WTC11 (cell line): ENCODE results near the gene CDC73. TPM values are rescaled to one million over a fixed set of nuclear protein-coding genes. Genes with fewer than 3 reads are reported as not detected.

Source experiments
- ATAC-seq: fragments of 200-7000 bp; cut with Tn5 transposase; 2 replicates; pipeline ENCODE4 v1.10.0; 2021; ENCODE audit warnings: mild to moderate bottlenecking, moderate library complexity
- CTCF ChIA-PET: fragments of 300-600 bp; sonication (Branson Sonifier 250); formaldehyde crosslinking; loops from one replicate; lab custom pipeline; 2021; ENCODE audit warnings: antibody characterized with exemption; lab: Charles Lee
- POLR2A ChIA-PET: fragments of 350-600 bp; sonication (Branson Sonifier 250); formaldehyde crosslinking; loops from one replicate; lab custom pipeline; 2021; ENCODE audit warnings: antibody characterized with exemption; lab: Charles Lee
- DNase-seq: peaks from one replicate; pipeline ENCODE4 v3.0.0; 2021; ENCODE audit warnings: low spot score
- H3K27ac Mint-ChIP-seq: 2 replicates; pipeline ENCODE4 v1.8.0; 2021; ENCODE audit warnings: mixed read lengths
- H3K27me3 Mint-ChIP-seq: 2 replicates; pipeline ENCODE4 v1.8.0; 2021; ENCODE audit warnings: low read depth, mild to moderate bottlenecking, moderate library complexity, mixed read lengths
- H3K36me3 Mint-ChIP-seq: 2 replicates; pipeline ENCODE4 v1.8.0; 2021; ENCODE audit warnings: mixed read lengths
- H3K4me1 Mint-ChIP-seq: 2 replicates; pipeline ENCODE4 v1.8.0; 2022; ENCODE audit warnings: mixed read lengths
- H3K4me3 Mint-ChIP-seq: 2 replicates; pipeline ENCODE4 v1.8.0; 2021; ENCODE audit warnings: mild to moderate bottlenecking, moderate library complexity, mixed read lengths
- H3K9me3 Mint-ChIP-seq: 2 replicates; pipeline ENCODE4 v1.8.0; 2021; ENCODE audit warnings: mixed read lengths
- CREM ChIP-seq: sonication (generic); formaldehyde crosslinking; IDR thresholded peaks from 2 replicates; pipeline ENCODE4 v1.8.1; 2022; ENCODE audit warnings: mild to moderate bottlenecking, missing genetic modification reagents, moderate library complexity
- CTCF ChIP-seq: fragments of 200-600 bp; IDR thresholded peaks from 2 replicates; pipeline ENCODE4 v1.8.0; 2022; ENCODE audit warnings: antibody characterized with exemption
- GTF2I ChIP-seq: fragments of 250-450 bp; sonication (Bioruptor Pico); conservative IDR thresholded peaks from 2 replicates; pipeline ENCODE4 v1.4.0; 2021; ENCODE audit warnings: mild to moderate bottlenecking
- HMGA2 ChIP-seq: fragments of 250-450 bp; sonication (Bioruptor Pico); IDR thresholded peaks from 2 replicates; pipeline ENCODE4 v1.4.0; 2021; ENCODE audit warnings: mild to moderate bottlenecking, moderate library complexity
- IRF1 ChIP-seq: sonication (generic); formaldehyde crosslinking; IDR thresholded peaks from 2 replicates; pipeline ENCODE4 v1.8.0; 2023; ENCODE audit warnings: missing genetic modification reagents
- JAZF1 ChIP-seq: fragments of 250-450 bp; sonication (Bioruptor Pico); IDR thresholded peaks from 2 replicates; pipeline ENCODE4 v1.9.0; 2021; ENCODE audit warnings: moderate library complexity, mild to moderate bottlenecking, inconsistent platforms
- MLX ChIP-seq: sonication (generic); formaldehyde crosslinking; IDR thresholded peaks from 2 replicates; pipeline ENCODE4 v1.8.1; 2023; ENCODE audit warnings: mild to moderate bottlenecking, missing genetic modification reagents, moderate library complexity
- MXD4 ChIP-seq: fragments of 250-450 bp; sonication (Bioruptor Pico); IDR thresholded peaks from 2 replicates; pipeline ENCODE4 v1.8.0; 2021; ENCODE audit warnings: mild to moderate bottlenecking, moderate library complexity, borderline replicate concordance
- PRDM15 ChIP-seq: sonication (generic); formaldehyde crosslinking; IDR thresholded peaks from 2 replicates; pipeline ENCODE4 v1.8.0; 2022; ENCODE audit warnings: missing genetic modification reagents
- SMAD3 ChIP-seq: sonication (generic); formaldehyde crosslinking; IDR thresholded peaks from 2 replicates; pipeline ENCODE4 v1.8.0; 2022; ENCODE audit warnings: missing genetic modification reagents, mild to moderate bottlenecking, borderline replicate concordance
- TCF7 ChIP-seq: sonication (generic); formaldehyde crosslinking; IDR thresholded peaks from 2 replicates; pipeline ENCODE4 v1.8.0; 2022; ENCODE audit warnings: mild to moderate bottlenecking, low read depth, missing genetic modification reagents, moderate library complexity
- ZNF121 ChIP-seq: sonication (generic); formaldehyde crosslinking; IDR thresholded peaks from 2 replicates; pipeline ENCODE4 v1.8.0; 2023; ENCODE audit warnings: missing genetic modification reagents
- ZNF219 ChIP-seq: sonication (generic); formaldehyde crosslinking; IDR thresholded peaks from 2 replicates; pipeline ENCODE4 v1.8.0; 2023; ENCODE audit warnings: missing genetic modification reagents, mild to moderate bottlenecking, borderline replicate concordance
- ZNF232 ChIP-seq: sonication (generic); formaldehyde crosslinking; IDR thresholded peaks from 2 replicates; pipeline ENCODE4 v1.8.0; 2022; ENCODE audit warnings: mild to moderate bottlenecking, missing genetic modification reagents
- ZNF396 ChIP-seq: fragments of 250-450 bp; sonication (Bioruptor Pico); IDR thresholded peaks from 2 replicates; pipeline ENCODE4 v1.8.0; 2021; ENCODE audit warnings: mild to moderate bottlenecking, moderate library complexity, borderline replicate concordance
- total RNA-seq: library from RNA; stranded (reverse); gene quantifications from 3 replicates; pipeline ENCODE4 v1.2.3, GENCODE V29; 2021
- TF ChIP-seq, protein P1 (sequence below): sonication (generic); formaldehyde crosslinking; IDR thresholded peaks from 2 replicates; pipeline ENCODE4 v1.8.0; 2022; ENCODE audit warnings: mild to moderate bottlenecking, missing genetic modification reagents
- TF ChIP-seq, protein P2 (sequence below): sonication (generic); formaldehyde crosslinking; IDR thresholded peaks from 2 replicates; pipeline ENCODE4 v1.8.1; 2023; ENCODE audit warnings: mild to moderate bottlenecking, missing genetic modification reagents
- TF ChIP-seq, protein P3 (sequence below): sonication (generic); formaldehyde crosslinking; IDR thresholded peaks from 2 replicates; pipeline ENCODE4 v1.8.0; 2023; ENCODE audit warnings: mild to moderate bottlenecking, missing genetic modification reagents
- TF ChIP-seq, protein P4 (sequence below): fragments of 250-450 bp; sonication (Bioruptor Pico); IDR thresholded peaks from 2 replicates; pipeline ENCODE4 v1.9.0; 2021; ENCODE audit warnings: mild to moderate bottlenecking

The CDC73 gene
- total RNA-seq, 1 experiment from 2014 or later: 57.1 TPM

DNA sequence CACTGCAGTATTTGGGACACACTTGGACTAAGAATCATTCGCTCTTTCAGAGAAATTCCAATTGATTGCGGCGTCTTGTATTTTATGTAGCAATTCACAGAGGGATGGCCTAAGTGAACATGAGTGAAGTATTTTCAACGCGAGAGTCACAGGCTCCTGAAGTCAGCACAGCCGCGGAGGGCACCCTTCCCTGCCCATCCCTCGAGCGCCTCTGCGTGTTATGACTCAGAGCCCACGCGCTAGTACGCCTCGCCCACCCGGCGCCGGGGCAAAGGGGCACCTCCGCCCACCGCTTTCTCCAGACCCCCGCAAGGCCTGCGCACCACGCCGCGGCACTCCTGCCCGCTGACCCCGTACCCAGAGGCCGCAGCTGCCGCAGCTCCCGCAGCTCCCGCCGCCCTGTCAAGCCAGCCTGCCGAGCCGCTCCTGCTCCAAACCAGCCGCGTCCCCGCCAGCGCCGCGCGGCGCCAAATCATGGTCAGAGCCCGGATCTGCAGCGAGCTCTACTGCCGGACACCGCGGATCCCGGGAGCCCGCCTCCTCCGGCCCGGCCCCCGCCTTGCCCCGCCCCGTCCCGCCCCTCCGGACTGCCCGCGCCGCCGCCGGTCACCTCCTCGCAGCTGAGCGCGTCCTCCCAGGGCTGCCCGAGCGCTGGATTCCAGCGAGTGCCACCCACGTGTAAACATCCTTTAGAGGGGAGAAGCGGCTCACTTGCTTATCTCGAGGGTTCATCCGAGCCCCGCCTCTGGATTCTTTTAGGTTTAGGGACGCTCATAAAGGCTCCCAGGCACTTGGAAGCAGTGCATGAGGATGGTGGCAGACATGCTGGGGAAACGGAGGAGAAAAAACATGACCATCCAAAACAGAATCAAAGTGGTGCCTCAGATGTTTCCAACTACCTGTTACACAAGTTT is 16.7 kb upstream of the CDC73 start, which contains the start of gene GLRX2 (continued):
- TF ChIP-seq IRF1 (CRISPR knock-in tag) (no peak), CREM (CRISPR knock-in tag) (no peak), JAZF1 (no peak), GTF2I (no peak), ZNF121 (CRISPR knock-in tag) (no peak), ZNF232 (CRISPR knock-in tag) (peak; percentile 63; the same call in 1 of the 2 replicates), ZNF219 (CRISPR knock-in tag) (0 out of 2 replicates have a peak, but pooled peaks have one; percentile 32), CTCF (no peak), ZNF396 (CRISPR knock-in tag) (no peak), PRDM15 (CRISPR knock-in tag) (no peak)
- TF ChIP-seq, protein P1, sequence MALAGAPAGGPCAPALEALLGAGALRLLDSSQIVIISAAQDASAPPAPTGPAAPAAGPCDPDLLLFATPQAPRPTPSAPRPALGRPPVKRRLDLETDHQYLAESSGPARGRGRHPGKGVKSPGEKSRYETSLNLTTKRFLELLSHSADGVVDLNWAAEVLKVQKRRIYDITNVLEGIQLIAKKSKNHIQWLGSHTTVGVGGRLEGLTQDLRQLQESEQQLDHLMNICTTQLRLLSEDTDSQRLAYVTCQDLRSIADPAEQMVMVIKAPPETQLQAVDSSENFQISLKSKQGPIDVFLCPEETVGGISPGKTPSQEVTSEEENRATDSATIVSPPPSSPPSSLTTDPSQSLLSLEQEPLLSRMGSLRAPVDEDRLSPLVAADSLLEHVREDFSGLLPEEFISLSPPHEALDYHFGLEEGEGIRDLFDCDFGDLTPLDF (CRISPR knock-in tag): no peak

GRCh38 chr1:193105821-193106177 is 16.0 kb upstream of the CDC73 start:
- Mint-ChIP-seq H3K27ac (peak overlapping the region; percentile 89; the same call in 1 of the 2 replicates), H3K4me3 (peak overlapping the region; percentile 82), H3K4me1 (peaks cover 15% of the 10 kb centered on the region), H3K36me3 (no peaks in the 10 kb centered on the region), H3K27me3 (peaks cover 17% of the 10 kb centered on the region), H3K9me3 (no peaks in the 10 kb centered on the region)
- ChIA-PET CTCF (interaction anchor here (1.1 to 2.5 kb wide), 3 partner anchors 16 to 299 kb away, joined by 5 to 13 read pairs (median 5); partner anchors contain the start of gene CDC73), POLR2A (interaction anchor here (0.6 to 2.1 kb wide), 5 partner anchors 8 to 240 kb away, joined by 3 to 15 read pairs (median 9); partner anchors contain the start of genes CDC73, RO60 and UCHL5)
- ATAC-seq (no peak), DNase-seq (no peak)
- TF ChIP-seq ZNF232 (CRISPR knock-in tag) (no peak), TCF7 (CRISPR knock-in tag) (no peak), HMGA2 (CRISPR knock-in tag) (no peak), SMAD3 (CRISPR knock-in tag) (no peak), MXD4 (no peak), MLX (no peak)
- TF ChIP-seq, protein P2, sequence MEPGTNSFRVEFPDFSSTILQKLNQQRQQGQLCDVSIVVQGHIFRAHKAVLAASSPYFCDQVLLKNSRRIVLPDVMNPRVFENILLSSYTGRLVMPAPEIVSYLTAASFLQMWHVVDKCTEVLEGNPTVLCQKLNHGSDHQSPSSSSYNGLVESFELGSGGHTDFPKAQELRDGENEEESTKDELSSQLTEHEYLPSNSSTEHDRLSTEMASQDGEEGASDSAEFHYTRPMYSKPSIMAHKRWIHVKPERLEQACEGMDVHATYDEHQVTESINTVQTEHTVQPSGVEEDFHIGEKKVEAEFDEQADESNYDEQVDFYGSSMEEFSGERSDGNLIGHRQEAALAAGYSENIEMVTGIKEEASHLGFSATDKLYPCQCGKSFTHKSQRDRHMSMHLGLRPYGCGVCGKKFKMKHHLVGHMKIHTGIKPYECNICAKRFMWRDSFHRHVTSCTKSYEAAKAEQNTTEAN (CRISPR knock-in tag): no peak
- TF ChIP-seq, protein P3, sequence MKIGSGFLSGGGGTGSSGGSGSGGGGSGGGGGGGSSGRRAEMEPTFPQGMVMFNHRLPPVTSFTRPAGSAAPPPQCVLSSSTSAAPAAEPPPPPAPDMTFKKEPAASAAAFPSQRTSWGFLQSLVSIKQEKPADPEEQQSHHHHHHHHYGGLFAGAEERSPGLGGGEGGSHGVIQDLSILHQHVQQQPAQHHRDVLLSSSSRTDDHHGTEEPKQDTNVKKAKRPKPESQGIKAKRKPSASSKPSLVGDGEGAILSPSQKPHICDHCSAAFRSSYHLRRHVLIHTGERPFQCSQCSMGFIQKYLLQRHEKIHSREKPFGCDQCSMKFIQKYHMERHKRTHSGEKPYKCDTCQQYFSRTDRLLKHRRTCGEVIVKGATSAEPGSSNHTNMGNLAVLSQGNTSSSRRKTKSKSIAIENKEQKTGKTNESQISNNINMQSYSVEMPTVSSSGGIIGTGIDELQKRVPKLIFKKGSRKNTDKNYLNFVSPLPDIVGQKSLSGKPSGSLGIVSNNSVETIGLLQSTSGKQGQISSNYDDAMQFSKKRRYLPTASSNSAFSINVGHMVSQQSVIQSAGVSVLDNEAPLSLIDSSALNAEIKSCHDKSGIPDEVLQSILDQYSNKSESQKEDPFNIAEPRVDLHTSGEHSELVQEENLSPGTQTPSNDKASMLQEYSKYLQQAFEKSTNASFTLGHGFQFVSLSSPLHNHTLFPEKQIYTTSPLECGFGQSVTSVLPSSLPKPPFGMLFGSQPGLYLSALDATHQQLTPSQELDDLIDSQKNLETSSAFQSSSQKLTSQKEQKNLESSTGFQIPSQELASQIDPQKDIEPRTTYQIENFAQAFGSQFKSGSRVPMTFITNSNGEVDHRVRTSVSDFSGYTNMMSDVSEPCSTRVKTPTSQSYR (CRISPR knock-in tag): no peak
- TF ChIP-seq, protein P4, sequence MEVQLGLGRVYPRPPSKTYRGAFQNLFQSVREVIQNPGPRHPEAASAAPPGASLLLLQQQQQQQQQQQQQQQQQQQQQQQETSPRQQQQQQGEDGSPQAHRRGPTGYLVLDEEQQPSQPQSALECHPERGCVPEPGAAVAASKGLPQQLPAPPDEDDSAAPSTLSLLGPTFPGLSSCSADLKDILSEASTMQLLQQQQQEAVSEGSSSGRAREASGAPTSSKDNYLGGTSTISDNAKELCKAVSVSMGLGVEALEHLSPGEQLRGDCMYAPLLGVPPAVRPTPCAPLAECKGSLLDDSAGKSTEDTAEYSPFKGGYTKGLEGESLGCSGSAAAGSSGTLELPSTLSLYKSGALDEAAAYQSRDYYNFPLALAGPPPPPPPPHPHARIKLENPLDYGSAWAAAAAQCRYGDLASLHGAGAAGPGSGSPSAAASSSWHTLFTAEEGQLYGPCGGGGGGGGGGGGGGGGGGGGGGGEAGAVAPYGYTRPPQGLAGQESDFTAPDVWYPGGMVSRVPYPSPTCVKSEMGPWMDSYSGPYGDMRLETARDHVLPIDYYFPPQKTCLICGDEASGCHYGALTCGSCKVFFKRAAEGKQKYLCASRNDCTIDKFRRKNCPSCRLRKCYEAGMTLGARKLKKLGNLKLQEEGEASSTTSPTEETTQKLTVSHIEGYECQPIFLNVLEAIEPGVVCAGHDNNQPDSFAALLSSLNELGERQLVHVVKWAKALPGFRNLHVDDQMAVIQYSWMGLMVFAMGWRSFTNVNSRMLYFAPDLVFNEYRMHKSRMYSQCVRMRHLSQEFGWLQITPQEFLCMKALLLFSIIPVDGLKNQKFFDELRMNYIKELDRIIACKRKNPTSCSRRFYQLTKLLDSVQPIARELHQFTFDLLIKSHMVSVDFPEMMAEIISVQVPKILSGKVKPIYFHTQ: no peak
